Measurements from ENCODE around the gene RAVER1. TPM values are rescaled to one million over a fixed set of nuclear protein-coding genes. Genes with fewer than 3 reads are reported as not detected.

The RAVER1 gene
- total and polyA plus RNA-seq, 2 of the 13 experiments (the other 11 are each of a cell fraction or from before 2014, with no cell fraction given), result 3.6 to 7.9 TPM

DNA sequence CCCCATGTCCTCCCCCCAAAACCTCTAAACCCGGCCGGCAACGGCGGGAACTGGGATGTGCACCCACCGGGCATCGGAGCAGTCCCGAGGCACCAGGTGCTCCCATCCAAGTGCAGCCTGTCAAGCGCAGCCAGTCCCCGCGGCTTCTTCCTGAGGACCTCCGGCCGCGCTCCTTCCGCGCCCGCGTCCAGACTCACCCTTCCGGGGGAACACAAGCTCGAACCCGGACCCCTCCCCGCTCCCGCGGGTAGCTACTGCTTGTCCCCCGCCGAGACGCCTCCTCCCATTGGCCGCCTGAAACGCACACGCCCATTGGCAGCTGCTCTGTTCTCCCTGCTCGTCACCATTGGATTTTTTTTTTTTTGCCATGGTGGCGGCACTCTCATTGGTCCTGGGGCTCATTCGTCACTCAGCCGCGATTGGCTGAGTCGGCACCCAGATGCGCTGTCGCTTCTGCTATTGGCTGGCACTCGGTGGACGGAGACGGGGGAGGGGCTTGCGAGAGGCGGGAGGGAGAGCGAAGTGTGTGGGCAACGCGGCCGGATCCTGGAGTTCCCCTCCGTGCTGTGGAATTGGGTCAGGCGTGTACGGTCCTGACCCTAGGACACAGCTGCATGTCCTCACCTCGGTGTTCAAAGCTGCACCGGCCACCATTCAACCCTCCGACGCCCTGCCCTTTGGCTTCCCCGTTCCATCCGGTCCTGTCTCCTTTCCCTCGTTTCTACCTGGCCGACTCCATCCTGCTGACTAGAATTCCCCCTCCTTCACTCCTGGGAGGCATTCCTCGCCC lies 47.2 kb upstream of the RAVER1 start, which contains the start of gene TYK2 (continued):
- TF ChIP-seq, protein P1, sequence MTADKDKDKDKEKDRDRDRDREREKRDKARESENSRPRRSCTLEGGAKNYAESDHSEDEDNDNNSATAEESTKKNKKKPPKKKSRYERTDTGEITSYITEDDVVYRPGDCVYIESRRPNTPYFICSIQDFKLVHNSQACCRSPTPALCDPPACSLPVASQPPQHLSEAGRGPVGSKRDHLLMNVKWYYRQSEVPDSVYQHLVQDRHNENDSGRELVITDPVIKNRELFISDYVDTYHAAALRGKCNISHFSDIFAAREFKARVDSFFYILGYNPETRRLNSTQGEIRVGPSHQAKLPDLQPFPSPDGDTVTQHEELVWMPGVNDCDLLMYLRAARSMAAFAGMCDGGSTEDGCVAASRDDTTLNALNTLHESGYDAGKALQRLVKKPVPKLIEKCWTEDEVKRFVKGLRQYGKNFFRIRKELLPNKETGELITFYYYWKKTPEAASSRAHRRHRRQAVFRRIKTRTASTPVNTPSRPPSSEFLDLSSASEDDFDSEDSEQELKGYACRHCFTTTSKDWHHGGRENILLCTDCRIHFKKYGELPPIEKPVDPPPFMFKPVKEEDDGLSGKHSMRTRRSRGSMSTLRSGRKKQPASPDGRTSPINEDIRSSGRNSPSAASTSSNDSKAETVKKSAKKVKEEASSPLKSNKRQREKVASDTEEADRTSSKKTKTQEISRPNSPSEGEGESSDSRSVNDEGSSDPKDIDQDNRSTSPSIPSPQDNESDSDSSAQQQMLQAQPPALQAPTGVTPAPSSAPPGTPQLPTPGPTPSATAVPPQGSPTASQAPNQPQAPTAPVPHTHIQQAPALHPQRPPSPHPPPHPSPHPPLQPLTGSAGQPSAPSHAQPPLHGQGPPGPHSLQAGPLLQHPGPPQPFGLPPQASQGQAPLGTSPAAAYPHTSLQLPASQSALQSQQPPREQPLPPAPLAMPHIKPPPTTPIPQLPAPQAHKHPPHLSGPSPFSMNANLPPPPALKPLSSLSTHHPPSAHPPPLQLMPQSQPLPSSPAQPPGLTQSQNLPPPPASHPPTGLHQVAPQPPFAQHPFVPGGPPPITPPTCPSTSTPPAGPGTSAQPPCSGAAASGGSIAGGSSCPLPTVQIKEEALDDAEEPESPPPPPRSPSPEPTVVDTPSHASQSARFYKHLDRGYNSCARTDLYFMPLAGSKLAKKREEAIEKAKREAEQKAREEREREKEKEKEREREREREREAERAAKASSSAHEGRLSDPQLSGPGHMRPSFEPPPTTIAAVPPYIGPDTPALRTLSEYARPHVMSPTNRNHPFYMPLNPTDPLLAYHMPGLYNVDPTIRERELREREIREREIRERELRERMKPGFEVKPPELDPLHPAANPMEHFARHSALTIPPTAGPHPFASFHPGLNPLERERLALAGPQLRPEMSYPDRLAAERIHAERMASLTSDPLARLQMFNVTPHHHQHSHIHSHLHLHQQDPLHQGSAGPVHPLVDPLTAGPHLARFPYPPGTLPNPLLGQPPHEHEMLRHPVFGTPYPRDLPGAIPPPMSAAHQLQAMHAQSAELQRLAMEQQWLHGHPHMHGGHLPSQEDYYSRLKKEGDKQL (CRISPR knock-in tag; IDR thresholded peaks at IDR 0.05; ENCODE audit: low read depth), result no peak
- TF ChIP-seq GPN1 (CRISPR knock-in tag; IDR thresholded peaks at IDR 0.05; ENCODE audit: borderline replicate concordance) (no peak), CENPX (CRISPR knock-in tag; IDR thresholded peaks at IDR 0.05) (no peak), ZNF766 (CRISPR knock-in tag; IDR thresholded peaks at IDR 0.05; ENCODE audit: borderline replicate concordance) (peak; percentile 70; the same call in 1 of the 2 replicates), DPF2 (CRISPR knock-in tag; IDR thresholded peaks at IDR 0.05; ENCODE audit: borderline replicate concordance, low read depth) (no peak), NFE2L2 (IDR thresholded peaks at IDR 0.05; ENCODE audit: low read length) (no peak), ZNF577 (CRISPR knock-in tag; IDR thresholded peaks at IDR 0.05; ENCODE audit: borderline replicate concordance, low read depth) (no peak), MIXL1 (CRISPR knock-in tag; IDR thresholded peaks at IDR 0.05) (no peak), SKI (IDR thresholded peaks at IDR 0.05; ENCODE audit: partially characterized antibody) (no peak), ZNF703 (CRISPR knock-in tag; IDR thresholded peaks at IDR 0.05; ENCODE audit: borderline replicate concordance) (no peak; the same call in 1 of the 2 replicates), SRSF1 (optimal IDR thresholded peaks at IDR 0.05; ENCODE audit: low read depth, low read length) (peak; percentile 48), XBP1 (CRISPR knock-in tag; IDR thresholded peaks at IDR 0.05) (no peak; the same call in 1 of the 2 replicates), ZNF225 (CRISPR knock-in tag; IDR thresholded peaks at IDR 0.05) (0 out of 2 replicates have a peak, but pooled peaks have one; percentile 60), ZBTB42 (CRISPR knock-in tag; IDR thresholded peaks at IDR 0.05) (0 out of 2 replicates have a peak, but pooled peaks have one; percentile 37), SMYD3 (CRISPR knock-in tag; IDR thresholded peaks at IDR 0.05) (no peak), PRPF4 (IDR thresholded peaks at IDR 0.05; ENCODE audit: low read depth, low read length, poor library complexity, severe bottlenecking) (no peak), FOXJ3 (CRISPR knock-in tag; IDR thresholded peaks at IDR 0.05; ENCODE audit: borderline replicate concordance) (no peak), ZC3H13 (CRISPR knock-in tag; IDR thresholded peaks at IDR 0.05) (no peak; the same call in 1 of the 2 replicates), ZSCAN22 (CRISPR knock-in tag; IDR thresholded peaks at IDR 0.05) (no peak)
- TF ChIP-seq, protein P2, sequence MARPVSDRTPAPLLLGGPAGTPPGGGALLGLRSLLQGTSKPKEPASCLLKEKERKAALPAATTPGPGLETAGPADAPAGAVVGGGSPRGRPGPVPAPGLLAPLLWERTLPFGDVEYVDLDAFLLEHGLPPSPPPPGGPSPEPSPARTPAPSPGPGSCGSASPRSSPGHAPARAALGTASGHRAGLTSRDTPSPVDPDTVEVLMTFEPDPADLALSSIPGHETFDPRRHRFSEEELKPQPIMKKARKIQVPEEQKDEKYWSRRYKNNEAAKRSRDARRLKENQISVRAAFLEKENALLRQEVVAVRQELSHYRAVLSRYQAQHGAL (CRISPR knock-in tag; IDR thresholded peaks at IDR 0.05; ENCODE audit: not compliant biosample characterization), result no peak
- TF ChIP-seq, protein P3, sequence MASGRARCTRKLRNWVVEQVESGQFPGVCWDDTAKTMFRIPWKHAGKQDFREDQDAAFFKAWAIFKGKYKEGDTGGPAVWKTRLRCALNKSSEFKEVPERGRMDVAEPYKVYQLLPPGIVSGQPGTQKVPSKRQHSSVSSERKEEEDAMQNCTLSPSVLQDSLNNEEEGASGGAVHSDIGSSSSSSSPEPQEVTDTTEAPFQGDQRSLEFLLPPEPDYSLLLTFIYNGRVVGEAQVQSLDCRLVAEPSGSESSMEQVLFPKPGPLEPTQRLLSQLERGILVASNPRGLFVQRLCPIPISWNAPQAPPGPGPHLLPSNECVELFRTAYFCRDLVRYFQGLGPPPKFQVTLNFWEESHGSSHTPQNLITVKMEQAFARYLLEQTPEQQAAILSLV (CRISPR knock-in tag; IDR thresholded peaks at IDR 0.05; ENCODE audit: borderline replicate concordance), result no peak
- TF ChIP-seq, protein P4, sequence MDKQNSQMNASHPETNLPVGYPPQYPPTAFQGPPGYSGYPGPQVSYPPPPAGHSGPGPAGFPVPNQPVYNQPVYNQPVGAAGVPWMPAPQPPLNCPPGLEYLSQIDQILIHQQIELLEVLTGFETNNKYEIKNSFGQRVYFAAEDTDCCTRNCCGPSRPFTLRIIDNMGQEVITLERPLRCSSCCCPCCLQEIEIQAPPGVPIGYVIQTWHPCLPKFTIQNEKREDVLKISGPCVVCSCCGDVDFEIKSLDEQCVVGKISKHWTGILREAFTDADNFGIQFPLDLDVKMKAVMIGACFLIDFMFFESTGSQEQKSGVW (CRISPR knock-in tag; IDR thresholded peaks at IDR 0.05; ENCODE audit: borderline replicate concordance), result no peak

Measured in HepG2 (cell line).